CD4-positive, alpha-beta T cell treated with Interleukin-21 for 1 hour (primary cell): Measurements from ENCODE around the gene OPCML.

ENCODE experiments used
- DNase-seq: peaks from one replicate; pipeline ENCODE4 v3.0.0-alpha.2; 2020

OPCML gene

GRCh38 chr11:132365650-132366049, 1166.7 kb downstream of the OPCML start:
- no peak for DNase-seq
